Testis (tissue), 2 donors: ENCODE results near the gene MYLK4.

Source experiments
- CTCF ChIP-seq, 3 experiments: fragments of 450-650 bp in 2 of 3; fragments of 200-600 bp in 1 of 3; sonication (generic) in 1 of 3; IDR thresholded peaks; one replicate each; pipeline ENCODE4 v1.5.1; 2016 to 2019; ENCODE audit warnings: antibody characterized with exemption in 3 of 3, mild to moderate bottlenecking in 2 of 3, moderate library complexity in 1 of 3
- POLR2A ChIP-seq: fragments of 450-650 bp; IDR thresholded peaks from one replicate; pipeline ENCODE4 v1.6.1; 2017; ENCODE audit warnings: antibody characterized with exemption, mild to moderate bottlenecking, moderate library complexity

- TF ChIP-seq CTCF (IDR thresholded peaks at IDR 0.05) (no peak), POLR2A (no peak)
These were observed 29.5 kb upstream of the MYLK4 start for GRCh38 chr6:2780102-2780737.
